ENCODE results near the gene ELP4.

Gene ELP4

DNA sequence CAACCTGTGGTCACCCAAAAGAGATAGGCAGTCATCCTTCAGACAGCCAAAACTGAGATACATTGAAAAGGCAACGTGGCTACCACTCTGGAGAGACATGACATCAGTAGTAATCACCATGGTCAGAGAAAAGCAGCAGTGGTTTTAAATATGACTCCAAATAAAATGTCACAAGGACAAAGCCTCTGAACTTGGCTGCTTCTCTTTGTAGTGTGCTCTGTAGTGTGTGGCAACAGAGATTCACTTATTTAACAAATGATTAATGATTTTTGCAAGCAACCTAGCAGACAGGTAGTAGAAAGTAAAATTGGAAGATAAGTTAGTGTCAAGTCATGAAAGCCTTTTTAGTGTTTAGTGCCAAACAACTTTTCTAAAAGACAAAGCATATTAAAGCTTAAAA is 238.0 kb downstream of the ELP4 start:
- Histone ChIP-seq H3K36me3 (ENCODE audit: insufficient read depth, low read length) (no peaks in the 10 kb centered on the region), H2AFZ (ENCODE audit: low read depth, low read length) (no peak overlapping the region), H3K9me3 (ENCODE audit: insufficient read depth, low read length, severe bottlenecking) (no peaks in the 10 kb centered on the region), H3K4me2 (ENCODE audit: insufficient read depth, low read length) (no peak overlapping the region), H3K27me3 (ENCODE audit: insufficient read depth, low read length, poor library complexity) (no peaks in the 10 kb centered on the region), H3K79me2 (ENCODE audit: insufficient read depth, low read length) (no peaks in the 10 kb centered on the region), H3K9ac (ENCODE audit: low read depth, low read length) (no peak overlapping the region), H4K20me1 (ENCODE audit: insufficient read depth, low read length) (no peaks in the 10 kb centered on the region), H3K27ac (ENCODE audit: low read length) (no peak overlapping the region), H3K4me3 (ENCODE audit: low read depth in 1 of 2, low read length in 2 of 2) (no peak overlapping the region), H3K4me1 (ENCODE audit: insufficient read depth, low read length) (no peaks in the 10 kb centered on the region)
- TF ChIP-seq, protein P1, sequence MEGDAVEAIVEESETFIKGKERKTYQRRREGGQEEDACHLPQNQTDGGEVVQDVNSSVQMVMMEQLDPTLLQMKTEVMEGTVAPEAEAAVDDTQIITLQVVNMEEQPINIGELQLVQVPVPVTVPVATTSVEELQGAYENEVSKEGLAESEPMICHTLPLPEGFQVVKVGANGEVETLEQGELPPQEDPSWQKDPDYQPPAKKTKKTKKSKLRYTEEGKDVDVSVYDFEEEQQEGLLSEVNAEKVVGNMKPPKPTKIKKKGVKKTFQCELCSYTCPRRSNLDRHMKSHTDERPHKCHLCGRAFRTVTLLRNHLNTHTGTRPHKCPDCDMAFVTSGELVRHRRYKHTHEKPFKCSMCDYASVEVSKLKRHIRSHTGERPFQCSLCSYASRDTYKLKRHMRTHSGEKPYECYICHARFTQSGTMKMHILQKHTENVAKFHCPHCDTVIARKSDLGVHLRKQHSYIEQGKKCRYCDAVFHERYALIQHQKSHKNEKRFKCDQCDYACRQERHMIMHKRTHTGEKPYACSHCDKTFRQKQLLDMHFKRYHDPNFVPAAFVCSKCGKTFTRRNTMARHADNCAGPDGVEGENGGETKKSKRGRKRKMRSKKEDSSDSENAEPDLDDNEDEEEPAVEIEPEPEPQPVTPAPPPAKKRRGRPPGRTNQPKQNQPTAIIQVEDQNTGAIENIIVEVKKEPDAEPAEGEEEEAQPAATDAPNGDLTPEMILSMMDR (IDR thresholded peaks at IDR 0.05; ENCODE audit: borderline replicate concordance, extremely low read depth, low read length, poor library complexity, severe bottlenecking) = no peak
- no peak for TF ChIP-seq EZH2 (IDR thresholded peaks at IDR 0.05; ENCODE audit: borderline replicate concordance, low read depth, low read length, severe bottlenecking)
- DNase-seq = no peak
- no peak for ATAC-seq (ENCODE audit: insufficient read depth, low read depth)

DNA sequence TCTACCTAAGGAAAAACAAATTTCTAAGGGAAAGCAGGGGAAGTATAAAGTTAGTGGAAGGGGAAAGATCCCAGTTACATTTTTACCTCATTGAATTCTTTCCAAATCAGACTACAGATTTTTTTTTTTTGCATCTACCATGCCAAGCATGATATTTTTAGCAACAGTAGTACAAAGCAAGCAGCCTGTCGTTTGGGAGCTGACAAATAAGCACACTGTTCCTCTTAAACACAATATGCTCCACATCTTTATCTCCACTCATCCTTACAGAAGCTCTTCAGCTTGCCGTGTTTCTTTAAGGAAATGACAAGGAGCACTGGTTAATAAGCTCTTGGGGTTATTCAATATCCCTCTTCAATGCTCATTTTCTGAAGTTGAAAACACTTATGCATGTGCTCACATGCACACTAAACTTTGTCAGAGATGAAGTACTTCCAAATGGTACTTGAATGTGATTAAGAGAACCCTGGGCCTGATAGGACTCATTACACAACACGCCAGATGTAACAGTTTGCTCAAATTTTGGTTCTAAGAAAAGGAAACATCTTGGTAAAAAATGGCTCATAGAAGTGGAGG is 247.8 kb downstream of the ELP4 start:
- TF ChIP-seq EZH2 (IDR thresholded peaks at IDR 0.05; ENCODE audit: borderline replicate concordance, low read depth, low read length, severe bottlenecking) = no peak
- TF ChIP-seq, protein P1 (IDR thresholded peaks at IDR 0.05; ENCODE audit: borderline replicate concordance, extremely low read depth, low read length, poor library complexity, severe bottlenecking) = no peak
- ATAC-seq (ENCODE audit: insufficient read depth, low read depth) (no peak), DNase-seq (no peak)
- H3K27me3 ChIP-seq (ENCODE audit: insufficient read depth, low read length, poor library complexity) = no peaks in the 10 kb centered on the region
- H3K4me3 ChIP-seq (ENCODE audit: low read depth in 1 of 2, low read length in 2 of 2) = no peak overlapping the region
- no peaks in the 10 kb centered on the region for H3K4me1 ChIP-seq (ENCODE audit: insufficient read depth, low read length)
- no peaks in the 10 kb centered on the region for H3K79me2 ChIP-seq (ENCODE audit: insufficient read depth, low read length)
- H4K20me1 ChIP-seq (ENCODE audit: insufficient read depth, low read length) = no peaks in the 10 kb centered on the region
- H3K9ac ChIP-seq (ENCODE audit: low read depth, low read length) = no peak overlapping the region
- no peaks in the 10 kb centered on the region for H3K9me3 ChIP-seq (ENCODE audit: insufficient read depth, low read length, severe bottlenecking)
- H3K4me2 ChIP-seq (ENCODE audit: insufficient read depth, low read length) = no peak overlapping the region
- H2AFZ ChIP-seq (ENCODE audit: low read depth, low read length) = no peak overlapping the region
- no peaks in the 10 kb centered on the region for H3K36me3 ChIP-seq (ENCODE audit: insufficient read depth, low read length)
- H3K27ac ChIP-seq (ENCODE audit: low read length) = no peak overlapping the region

DNA sequence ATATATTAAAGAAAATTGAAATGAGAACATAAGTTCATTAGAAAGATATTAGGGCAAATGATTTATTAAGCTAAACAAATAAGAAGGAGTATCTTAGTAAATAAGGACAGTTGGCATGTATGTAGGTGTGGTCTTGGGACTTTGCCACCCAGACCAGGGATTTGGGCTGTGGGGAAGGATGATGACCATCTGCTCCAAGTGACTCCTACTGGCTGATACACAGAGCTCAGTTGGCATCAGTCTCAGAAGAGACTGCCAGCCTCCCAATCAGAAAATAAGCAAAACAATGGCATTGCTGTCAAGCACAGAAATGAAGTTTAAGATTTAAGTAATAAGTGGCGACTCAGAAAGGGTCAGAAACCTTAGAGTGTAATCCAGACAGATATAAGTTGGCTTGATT is 252.1 kb downstream of the ELP4 start:
- H4K20me1 ChIP-seq (ENCODE audit: insufficient read depth, low read length) = no peaks in the 10 kb centered on the region
- no peak overlapping the region for H2AFZ ChIP-seq (ENCODE audit: low read depth, low read length)
- no peak overlapping the region for H3K9ac ChIP-seq (ENCODE audit: low read depth, low read length)
- H3K36me3 ChIP-seq (ENCODE audit: insufficient read depth, low read length) = no peaks in the 10 kb centered on the region
- no peaks in the 10 kb centered on the region for H3K4me1 ChIP-seq (ENCODE audit: insufficient read depth, low read length)
- no peak overlapping the region for H3K4me3 ChIP-seq (ENCODE audit: low read depth in 1 of 2, low read length in 2 of 2)
- H3K79me2 ChIP-seq (ENCODE audit: insufficient read depth, low read length) = no peaks in the 10 kb centered on the region
- no peaks in the 10 kb centered on the region for H3K27me3 ChIP-seq (ENCODE audit: insufficient read depth, low read length, poor library complexity)
- ATAC-seq (ENCODE audit: insufficient read depth, low read depth) (no peak), DNase-seq (no peak)
- TF ChIP-seq EZH2 (IDR thresholded peaks at IDR 0.05; ENCODE audit: borderline replicate concordance, low read depth, low read length, severe bottlenecking) = no peak
- TF ChIP-seq, protein P1 (IDR thresholded peaks at IDR 0.05; ENCODE audit: borderline replicate concordance, extremely low read depth, low read length, poor library complexity, severe bottlenecking) = no peak
- no peaks in the 10 kb centered on the region for H3K9me3 ChIP-seq (ENCODE audit: insufficient read depth, low read length, severe bottlenecking)
- no peak overlapping the region for H3K4me2 ChIP-seq (ENCODE audit: insufficient read depth, low read length)
- H3K27ac ChIP-seq (ENCODE audit: low read length) = no peak overlapping the region

DNA sequence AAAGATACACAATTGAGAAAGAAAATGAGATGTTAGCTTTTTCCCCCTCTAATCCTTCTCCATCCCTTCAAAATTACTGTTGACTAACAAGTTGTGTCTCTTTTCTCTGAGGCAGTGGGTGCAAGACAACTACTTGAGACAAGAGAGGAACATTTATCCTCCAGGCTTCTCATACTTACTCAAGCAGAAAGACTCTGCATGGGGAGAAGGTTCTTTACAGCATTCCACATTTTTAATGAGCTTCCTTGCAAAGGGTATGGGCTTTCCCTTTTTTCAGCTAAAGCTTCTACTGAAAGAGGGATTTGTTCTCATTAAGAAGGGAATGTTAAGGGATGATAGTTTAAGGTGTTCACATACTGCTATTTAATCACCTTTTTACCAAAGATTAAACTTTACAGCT is 253.7 kb downstream of the ELP4 start:
- Histone ChIP-seq H3K79me2 (ENCODE audit: insufficient read depth, low read length) (no peaks in the 10 kb centered on the region), H3K36me3 (ENCODE audit: insufficient read depth, low read length) (no peaks in the 10 kb centered on the region), H4K20me1 (ENCODE audit: insufficient read depth, low read length) (no peaks in the 10 kb centered on the region), H3K27ac (ENCODE audit: low read length) (no peak overlapping the region), H3K27me3 (ENCODE audit: insufficient read depth, low read length, poor library complexity) (no peaks in the 10 kb centered on the region), H3K4me2 (ENCODE audit: insufficient read depth, low read length) (no peak overlapping the region), H3K9ac (ENCODE audit: low read depth, low read length) (no peak overlapping the region), H3K9me3 (ENCODE audit: insufficient read depth, low read length, severe bottlenecking) (no peaks in the 10 kb centered on the region), H3K4me1 (ENCODE audit: insufficient read depth, low read length) (no peaks in the 10 kb centered on the region), H3K4me3 (ENCODE audit: low read depth in 1 of 2, low read length in 2 of 2) (no peak overlapping the region), H2AFZ (ENCODE audit: low read depth, low read length) (no peak overlapping the region)
- no peak for TF ChIP-seq EZH2 (IDR thresholded peaks at IDR 0.05; ENCODE audit: borderline replicate concordance, low read depth, low read length, severe bottlenecking)
- TF ChIP-seq, protein P1 (IDR thresholded peaks at IDR 0.05; ENCODE audit: borderline replicate concordance, extremely low read depth, low read length, poor library complexity, severe bottlenecking) = no peak
- no peak for DNase-seq
- ATAC-seq (ENCODE audit: insufficient read depth, low read depth) = no peak
